GM12875 (cell line): ENCODE measurements around the gene MTM1.

ENCODE experiments used
- H3K4me3 ChIP-seq: one replicate; pipeline ENCODE4 v1.5.1; 2011; ENCODE audit warnings: low read depth, low read length, control low read depth
- TF ChIP-seq, protein P1 (sequence below): IDR thresholded peaks from 2 replicates; pipeline ENCODE4 v1.5.1; 2011; ENCODE audit warnings: low read depth, mild to moderate bottlenecking, control low read depth, inconsistent platforms, low read length, moderate library complexity, borderline replicate concordance; ENCODE audit not compliant: insufficient read depth

The MTM1 gene

DNA sequence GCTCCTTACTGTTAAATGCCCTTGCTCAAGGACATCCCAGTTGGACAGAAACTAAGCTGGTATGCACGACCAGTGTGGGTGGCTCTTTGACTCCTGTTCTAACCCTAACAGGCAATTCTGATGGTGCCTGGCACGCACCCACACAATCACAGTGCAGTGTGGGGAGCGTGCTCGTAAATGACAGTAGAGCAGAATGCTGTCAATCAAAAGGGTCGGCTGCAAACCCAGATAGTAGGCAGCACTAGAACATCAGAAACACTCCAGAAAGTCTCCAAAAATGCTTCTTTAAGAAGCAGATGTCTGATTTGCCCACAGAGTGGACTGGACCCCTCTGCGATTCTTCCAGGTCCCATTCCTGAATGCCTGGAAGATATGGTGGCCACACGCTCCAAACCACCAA, 37.6 kb upstream of the MTM1 start:
- H3K4me3 ChIP-seq = no peak overlapping the region
- TF ChIP-seq, protein P1, sequence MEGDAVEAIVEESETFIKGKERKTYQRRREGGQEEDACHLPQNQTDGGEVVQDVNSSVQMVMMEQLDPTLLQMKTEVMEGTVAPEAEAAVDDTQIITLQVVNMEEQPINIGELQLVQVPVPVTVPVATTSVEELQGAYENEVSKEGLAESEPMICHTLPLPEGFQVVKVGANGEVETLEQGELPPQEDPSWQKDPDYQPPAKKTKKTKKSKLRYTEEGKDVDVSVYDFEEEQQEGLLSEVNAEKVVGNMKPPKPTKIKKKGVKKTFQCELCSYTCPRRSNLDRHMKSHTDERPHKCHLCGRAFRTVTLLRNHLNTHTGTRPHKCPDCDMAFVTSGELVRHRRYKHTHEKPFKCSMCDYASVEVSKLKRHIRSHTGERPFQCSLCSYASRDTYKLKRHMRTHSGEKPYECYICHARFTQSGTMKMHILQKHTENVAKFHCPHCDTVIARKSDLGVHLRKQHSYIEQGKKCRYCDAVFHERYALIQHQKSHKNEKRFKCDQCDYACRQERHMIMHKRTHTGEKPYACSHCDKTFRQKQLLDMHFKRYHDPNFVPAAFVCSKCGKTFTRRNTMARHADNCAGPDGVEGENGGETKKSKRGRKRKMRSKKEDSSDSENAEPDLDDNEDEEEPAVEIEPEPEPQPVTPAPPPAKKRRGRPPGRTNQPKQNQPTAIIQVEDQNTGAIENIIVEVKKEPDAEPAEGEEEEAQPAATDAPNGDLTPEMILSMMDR = no peak

DNA sequence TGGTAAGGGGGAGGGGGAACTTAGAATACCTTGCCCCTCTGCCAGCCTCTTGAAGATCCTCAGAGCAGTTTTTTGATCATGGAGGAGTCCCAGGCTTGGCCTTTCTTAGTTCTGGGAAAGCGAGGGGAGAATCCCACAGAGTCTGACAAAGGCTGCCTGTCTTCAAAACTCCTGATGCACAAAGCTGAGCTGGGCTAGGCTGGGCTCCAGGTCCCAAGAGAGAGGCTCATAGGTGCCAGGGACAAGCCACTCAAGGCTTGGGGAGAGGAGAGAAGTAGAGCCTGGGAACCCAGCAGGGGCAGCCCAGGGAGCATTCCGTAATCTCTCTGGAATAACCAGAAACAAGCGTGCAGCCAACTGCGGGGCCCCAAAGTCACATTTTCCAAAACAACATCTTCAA, 37.0 kb upstream of the MTM1 start:
- TF ChIP-seq, protein P1 = no peak
- H3K4me3 ChIP-seq = no peak overlapping the region

DNA sequence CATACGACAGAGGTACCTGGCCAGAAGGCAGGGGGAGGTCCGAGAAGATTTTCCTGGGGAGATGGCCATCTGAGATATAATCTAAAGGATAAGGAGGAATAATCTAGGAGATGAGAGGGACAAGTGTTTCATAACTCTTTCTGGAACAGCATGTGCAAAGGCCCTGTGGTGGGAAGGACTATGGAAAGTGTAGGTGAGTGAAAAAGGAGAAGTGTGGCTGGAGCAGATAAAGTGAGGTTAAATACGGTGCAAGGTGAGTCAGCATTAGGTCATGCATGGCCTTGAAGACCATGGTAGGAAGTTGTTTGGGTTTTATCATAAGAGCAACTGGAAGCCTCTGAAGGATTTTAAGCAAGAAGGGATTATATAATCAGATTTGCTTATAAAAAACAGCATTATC, 34.6 kb upstream of the MTM1 start:
- H3K4me3 ChIP-seq = no peak overlapping the region
- TF ChIP-seq, protein P1 = no peak

DNA sequence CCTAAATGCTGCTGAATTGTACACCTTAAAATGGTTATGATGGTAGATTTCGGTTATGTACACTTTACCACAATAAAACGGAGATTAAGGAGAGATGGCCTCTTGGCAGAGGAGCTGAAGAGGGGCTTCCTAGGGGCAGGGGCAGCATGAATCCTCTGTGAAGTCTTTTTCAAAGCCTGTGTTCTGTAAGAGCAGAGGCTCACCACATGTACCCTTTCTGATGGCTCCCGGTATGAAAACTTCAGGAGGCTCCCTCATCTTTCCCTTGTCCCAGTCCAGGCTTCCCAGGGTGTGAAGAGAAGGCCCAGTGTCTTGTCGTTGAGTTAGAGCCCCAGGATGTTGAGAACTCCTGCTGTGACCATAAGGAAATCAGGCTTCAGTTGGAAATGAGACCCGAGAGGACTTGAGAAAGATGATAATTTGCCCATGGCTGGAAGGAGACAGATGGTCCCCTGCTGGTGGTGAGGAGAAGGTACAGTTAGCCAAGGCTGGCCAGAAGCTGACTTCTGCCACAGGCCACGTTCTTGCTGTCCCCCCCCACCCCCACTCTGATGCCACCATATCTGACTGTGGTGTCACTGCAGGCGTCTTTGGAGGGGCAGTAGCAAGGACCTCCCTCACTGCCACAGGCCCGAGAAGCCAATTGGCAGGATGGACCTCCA, 31.8 kb upstream of the MTM1 start:
- TF ChIP-seq, protein P1 = peak; percentile 21; the same call in 1 of the 2 replicates
- H3K4me3 ChIP-seq = no peak overlapping the region

DNA sequence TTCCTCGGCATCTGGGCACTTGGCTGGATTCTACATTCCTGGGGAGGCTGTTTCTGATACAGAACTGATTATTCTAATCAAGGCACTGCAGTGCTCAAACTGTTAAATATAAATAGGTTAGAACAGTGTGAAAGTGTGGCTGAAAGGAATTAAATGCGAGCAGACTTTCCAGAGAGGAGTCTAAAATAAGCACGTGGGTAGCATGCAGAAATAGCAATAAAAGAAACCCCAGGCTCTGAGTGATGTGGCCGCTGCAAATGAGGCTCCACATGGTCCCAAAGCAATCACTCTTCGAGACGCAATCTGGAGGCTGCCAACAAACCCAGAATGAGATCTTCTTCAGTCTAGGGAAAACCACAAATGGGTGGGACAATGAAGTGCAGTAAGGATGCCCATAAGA, 30.6 kb upstream of the MTM1 start:
- H3K4me3 ChIP-seq = no peak overlapping the region
- TF ChIP-seq, protein P1 = no peak

DNA sequence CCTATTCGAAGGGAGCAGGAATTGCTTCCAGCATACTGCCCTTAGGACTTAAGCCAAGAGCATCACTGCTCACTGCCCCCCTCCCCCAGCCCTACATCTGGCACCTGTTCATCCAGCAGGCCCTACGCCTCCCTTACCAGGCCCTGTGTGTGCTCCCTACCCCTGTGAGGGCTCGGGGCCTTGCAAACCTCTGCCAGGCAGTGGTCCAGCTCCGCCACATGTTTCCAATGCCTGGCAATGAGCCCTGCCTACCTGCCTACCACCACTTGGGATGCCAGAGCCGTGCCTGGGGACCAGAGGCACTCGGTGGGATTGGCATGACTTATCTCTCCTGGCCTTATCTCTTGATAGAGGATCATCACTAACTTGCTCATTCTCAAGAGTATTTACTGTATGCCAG, 27.5 kb upstream of the MTM1 start:
- H3K4me3 ChIP-seq = no peak overlapping the region
- TF ChIP-seq, protein P1 = no peak

DNA sequence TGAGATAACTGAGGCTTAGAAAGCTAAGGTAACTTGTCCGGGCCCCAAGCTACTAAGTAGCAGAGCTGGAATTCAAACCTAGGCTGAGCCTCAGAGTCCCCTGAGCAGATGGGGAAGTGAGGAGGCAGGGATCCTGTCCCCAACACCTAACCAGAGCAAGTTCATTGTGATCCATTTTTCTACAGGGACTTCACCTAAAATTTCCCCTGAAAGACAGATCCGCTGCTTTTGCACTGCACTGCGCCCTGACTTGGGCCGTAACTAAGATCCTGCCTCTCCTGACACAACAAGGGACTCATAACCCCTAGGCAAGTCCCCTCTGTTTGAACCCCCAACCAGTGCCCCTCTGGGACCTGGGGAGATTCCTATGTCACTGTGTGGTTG, 25.6 kb upstream of the MTM1 start:
- no peak overlapping the region for H3K4me3 ChIP-seq
- TF ChIP-seq, protein P1 = no peak
